ENCODE measurements around the gene FOXL3. TPM values are rescaled to one million over a fixed set of nuclear protein-coding genes. Genes with fewer than 3 reads are reported as not detected.

Gene FOXL3
- total RNA-seq, 1 experiment from 2014 or later, result not detected

DNA sequence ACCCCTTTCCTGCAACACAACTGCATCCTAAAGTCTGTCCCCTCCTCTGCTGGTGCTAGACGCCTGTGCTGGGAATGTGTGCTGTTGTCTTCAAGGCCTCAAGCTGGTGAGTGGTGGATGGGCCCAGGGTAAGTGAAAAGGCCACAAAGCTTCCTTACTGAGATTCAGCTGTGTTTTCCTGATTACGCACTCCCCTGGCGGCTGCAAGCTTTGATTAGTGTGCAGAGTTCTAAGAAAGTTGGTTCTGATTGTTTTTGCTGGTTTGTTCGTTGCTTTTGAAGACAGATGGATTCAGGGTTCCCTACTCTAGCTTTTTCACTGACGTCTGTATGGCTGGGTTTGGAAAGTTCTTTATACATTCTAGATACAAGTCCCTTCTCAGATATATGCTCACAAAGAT lies 11.9 kb upstream of the FOXL3 start (continued):
- TF ChIP-seq CTCF (IDR thresholded peaks at IDR 0.05 in 2 of 3, conservative IDR thresholded peaks at IDR 0.05 in 1 of 3; ENCODE audit: borderline replicate concordance in 1 of 3, insufficient read depth in 1 of 3, low read depth in 2 of 3, low read length in 2 of 3), result no peak
- TF ChIP-seq CBX3 (IDR thresholded peaks at IDR 0.05; ENCODE audit: low read depth), result no peak
- TF ChIP-seq YY1 (IDR thresholded peaks at IDR 0.05; ENCODE audit: extremely low read depth, insufficient replicate concordance, low read depth, low read length), result no peak

- Histone ChIP-seq H3K9me2 (ENCODE audit: insufficient read depth) (no peaks in the 10 kb centered on the region), H3K27me3 (ENCODE audit: insufficient read depth, low read length) (no peaks in the 10 kb centered on the region), H3K79me2 (ENCODE audit: insufficient read depth, low read length) (no peaks in the 10 kb centered on the region), H3K9ac (ENCODE audit: low read length) (no peak overlapping the region), H3K27ac (ENCODE audit: low read depth, low read length) (no peak overlapping the region), H3K4me1 (ENCODE audit: control insufficient read depth in 1 of 2, insufficient read depth in 2 of 2, low read length in 2 of 2) (no peaks in the 10 kb centered on the region), H4K20me1 (ENCODE audit: insufficient read depth) (no peaks in the 10 kb centered on the region), H2AFZ (ENCODE audit: low read depth, low read length, poor library complexity, severe bottlenecking) (no peak overlapping the region), H3K4me2 (ENCODE audit: low read length) (no peak overlapping the region), H3K4me3 (replicated peaks in 1 of 2; ENCODE audit: low read depth in 1 of 2, low read length in 2 of 2) (no peak overlapping the region), H3K9me3 (ENCODE audit: control insufficient read depth in 1 of 2, insufficient read depth in 1 of 2, low read depth in 1 of 2, low read length in 2 of 2) (peaks cover 7 to 12% of the 10 kb centered on the region in 2 experiments; a peak in 2 of 4 replicates), H3K36me3 (ENCODE audit: control insufficient read depth in 1 of 2, insufficient read depth in 2 of 2, low read length in 2 of 2) (no peaks in the 10 kb centered on the region)
- no peak for TF ChIP-seq ATF3 (IDR thresholded peaks at IDR 0.05)
- POLR2A ChIA-PET, result no interaction called here
- no peak for DNase-seq (ENCODE audit: low read depth, low spot score)
- ATAC-seq, result no peak
- CTCF ChIA-PET, result no interaction called here
- intact Hi-C loops (cut with micrococcal nuclease), result no loop called here
- no TSS peak for BruUV-seq (replicated peaks)
- RAD21 ChIA-PET (ENCODE audit: low non-redundant PET in 1 of 2, low total read pairs in 2 of 2, uncharacterized antibody in 2 of 2, unreplicated experiment in 2 of 2), result no interaction called here
These were observed 10.1 kb upstream of the FOXL3 start for GRCh38 chr7:279821-280220.

DNA sequence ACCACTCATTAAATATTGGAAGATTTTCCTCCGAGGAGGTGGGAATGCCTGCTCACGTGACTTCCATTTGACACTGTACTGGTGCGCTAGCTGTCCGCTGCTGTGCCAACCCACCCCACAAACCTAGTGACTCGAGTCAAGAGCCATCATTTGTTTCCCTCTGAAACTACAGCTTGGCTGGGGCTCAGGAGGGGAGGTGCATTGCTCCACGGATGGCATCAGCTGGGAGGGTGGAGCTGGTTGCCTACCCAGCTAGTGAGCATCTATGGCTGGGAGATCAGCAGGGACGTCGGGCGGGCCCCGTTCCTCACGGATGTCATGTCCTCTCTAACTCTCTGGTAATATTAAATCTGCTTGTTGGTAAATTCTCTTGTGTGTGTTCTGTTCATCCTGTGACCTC lies 9.5 kb upstream of the FOXL3 start:
- CTCF ChIA-PET, result no interaction called here
- H3K4me1 ChIP-seq (ENCODE audit: control insufficient read depth in 1 of 2, insufficient read depth in 2 of 2, low read length in 2 of 2), result no peaks in the 10 kb centered on the region
- no peak for ATAC-seq

More for the DNA sequence above, 9.5 kb upstream of the FOXL3 start:
- ChIA-PET RAD21 (ENCODE audit: low non-redundant PET in 1 of 2, low total read pairs in 2 of 2, uncharacterized antibody in 2 of 2, unreplicated experiment in 2 of 2) (no interaction called here), POLR2A (no interaction called here)
- Histone ChIP-seq H3K36me3 (ENCODE audit: control insufficient read depth in 1 of 2, insufficient read depth in 2 of 2, low read length in 2 of 2) (no peaks in the 10 kb centered on the region), H3K27ac (ENCODE audit: low read depth, low read length) (no peak overlapping the region), H3K79me2 (ENCODE audit: insufficient read depth, low read length) (no peaks in the 10 kb centered on the region), H3K9me2 (ENCODE audit: insufficient read depth) (no peaks in the 10 kb centered on the region), H3K27me3 (ENCODE audit: insufficient read depth, low read length) (no peaks in the 10 kb centered on the region), H3K9ac (ENCODE audit: low read length) (no peak overlapping the region), H3K4me2 (ENCODE audit: low read length) (no peak overlapping the region), H3K4me3 (replicated peaks in 1 of 2; ENCODE audit: low read depth in 1 of 2, low read length in 2 of 2) (no peak overlapping the region), H2AFZ (ENCODE audit: low read depth, low read length, poor library complexity, severe bottlenecking) (no peak overlapping the region), H4K20me1 (ENCODE audit: insufficient read depth) (no peaks in the 10 kb centered on the region), H3K9me3 (ENCODE audit: control insufficient read depth in 1 of 2, insufficient read depth in 1 of 2, low read depth in 1 of 2, low read length in 2 of 2) (peaks cover 7% of the 10 kb centered on the region in 2 experiments; a peak in 2 of 4 replicates)
- TF ChIP-seq EZH2phosphoT487 (IDR thresholded peaks at IDR 0.05; ENCODE audit: borderline replicate concordance), result no peak
- no peak for TF ChIP-seq ATF3 (IDR thresholded peaks at IDR 0.05)
- no peak for TF ChIP-seq ZFX (IDR thresholded peaks at IDR 0.05)
- TF ChIP-seq SP1 (IDR thresholded peaks at IDR 0.05; ENCODE audit: low read depth), result no peak
- no peak for TF ChIP-seq CBX3 (IDR thresholded peaks at IDR 0.05; ENCODE audit: low read depth)
- TF ChIP-seq TCF7L2 (IDR thresholded peaks at IDR 0.05; ENCODE audit: borderline replicate concordance, extremely low read depth, insufficient read depth, insufficient read length), result no peak
- no peak for TF ChIP-seq SIN3A (IDR thresholded peaks at IDR 0.05; ENCODE audit: low read depth)
- intact Hi-C loops (cut with micrococcal nuclease), result no loop called here
- DNase-seq (ENCODE audit: low read depth, low spot score), result no peak
- no TSS peak for BruUV-seq (replicated peaks)
